ENCODE data around the gene SSTR3. TPM values are rescaled to one million over a fixed set of nuclear protein-coding genes. Genes with fewer than 3 reads are reported as not detected.

The SSTR3 gene
- total RNA-seq, result 10 to 100 TPM; 10.1 to 11.3 TPM

DNA sequence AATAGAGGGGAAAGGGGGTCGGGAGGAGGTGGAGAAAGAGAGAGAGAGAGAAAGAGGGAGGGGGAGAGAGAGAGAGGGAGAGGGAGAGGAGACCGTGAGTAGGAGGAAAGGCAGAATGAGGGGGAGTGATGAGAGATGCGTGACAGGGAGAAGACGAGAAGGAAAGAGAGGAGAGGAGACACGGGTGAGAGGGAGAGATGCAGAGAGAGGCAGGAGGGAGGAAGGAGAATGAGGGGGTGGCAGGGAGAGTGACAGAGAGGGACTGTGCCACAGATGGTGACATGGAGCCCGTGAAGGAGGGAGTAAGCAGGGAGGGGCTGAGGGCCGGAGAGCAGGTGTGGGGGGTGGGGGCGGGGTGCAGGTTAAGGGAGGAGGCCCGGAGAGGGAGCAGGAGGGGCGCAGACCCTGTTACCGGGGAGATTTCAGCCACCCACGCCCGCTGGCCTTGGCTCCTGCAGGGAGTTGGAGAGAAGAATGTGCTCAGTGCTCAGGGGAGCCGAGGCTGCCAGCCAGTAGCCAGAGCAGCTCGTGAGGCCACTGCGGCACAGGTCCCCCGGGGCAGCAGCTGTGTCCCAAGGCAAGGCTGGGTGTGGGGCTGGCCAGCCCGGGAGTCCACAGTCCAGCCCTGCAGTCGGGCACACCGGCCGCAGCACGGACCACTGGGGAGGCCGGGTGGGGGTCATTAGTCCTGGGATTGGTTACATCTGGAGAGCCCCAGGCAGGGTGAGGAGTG, at the start of gene SSTR3:
TSS of gene SSTR3 (minus strand) at position 304 of the 733 bp plus-strand sequence. CDS start 4,674 bp downstream, outside the sequence.
- no peaks in the 10 kb centered on the region for H3K9me3 Mint-ChIP-seq
- ATAC-seq (ENCODE audit: low read depth) (no peak), DNase-seq (peak; percentile 22)
- POLR2A ChIA-PET, result no interaction called here
- H3K27ac Mint-ChIP-seq, result no peak within 1 kb of the TSS
- H3K36me3 Mint-ChIP-seq, result peaks cover 22% of the 10 kb centered on the region
- peaks cover 24% of the 10 kb centered on the region for H3K4me1 Mint-ChIP-seq
- H3K27me3 Mint-ChIP-seq, result peaks cover 2% of the 10 kb centered on the region
- H3K4me3 Mint-ChIP-seq, result no peak within 1 kb of the TSS

DNA sequence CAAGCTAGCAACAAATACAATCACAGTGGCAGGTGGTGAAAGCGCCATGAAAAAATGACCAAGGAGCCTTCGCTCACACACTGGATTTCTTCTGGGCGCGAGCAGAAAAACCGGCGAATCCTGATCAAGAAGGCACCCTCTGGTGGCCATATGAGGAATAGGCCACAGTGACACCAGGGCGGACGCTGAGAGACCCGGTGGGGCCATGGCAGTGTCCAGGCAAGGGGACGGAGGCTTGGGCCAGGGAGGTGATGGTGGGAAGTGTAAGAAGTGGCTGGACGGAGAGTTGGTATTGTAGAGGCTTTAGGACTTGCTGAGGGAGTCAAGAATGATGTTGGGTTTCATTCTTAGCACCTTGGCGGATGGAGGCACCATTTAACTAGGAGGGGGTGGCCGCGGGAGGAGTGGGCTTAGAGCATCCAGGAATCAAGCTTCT, 48.6 kb upstream of the SSTR3 start:
- Mint-ChIP-seq H3K27ac (peak overlapping the region; percentile 39), H3K4me1 (peaks cover 21% of the 10 kb centered on the region), H3K4me3 (peak overlapping the region; percentile 41), H3K9me3 (peaks cover 9% of the 10 kb centered on the region), H3K36me3 (peaks cover 2% of the 10 kb centered on the region), H3K27me3 (peaks cover 7% of the 10 kb centered on the region)
- POLR2A ChIA-PET, result interaction anchor here (0.9 to 3.5 kb wide), 6 partner anchors 12 to 35 kb away, joined by 3 to 46 read pairs (median 8); partner anchors contain the start of gene RAC2
- DNase-seq (peak; percentile 68), ATAC-seq (ENCODE audit: low read depth) (peak; percentile 52)

DNA sequence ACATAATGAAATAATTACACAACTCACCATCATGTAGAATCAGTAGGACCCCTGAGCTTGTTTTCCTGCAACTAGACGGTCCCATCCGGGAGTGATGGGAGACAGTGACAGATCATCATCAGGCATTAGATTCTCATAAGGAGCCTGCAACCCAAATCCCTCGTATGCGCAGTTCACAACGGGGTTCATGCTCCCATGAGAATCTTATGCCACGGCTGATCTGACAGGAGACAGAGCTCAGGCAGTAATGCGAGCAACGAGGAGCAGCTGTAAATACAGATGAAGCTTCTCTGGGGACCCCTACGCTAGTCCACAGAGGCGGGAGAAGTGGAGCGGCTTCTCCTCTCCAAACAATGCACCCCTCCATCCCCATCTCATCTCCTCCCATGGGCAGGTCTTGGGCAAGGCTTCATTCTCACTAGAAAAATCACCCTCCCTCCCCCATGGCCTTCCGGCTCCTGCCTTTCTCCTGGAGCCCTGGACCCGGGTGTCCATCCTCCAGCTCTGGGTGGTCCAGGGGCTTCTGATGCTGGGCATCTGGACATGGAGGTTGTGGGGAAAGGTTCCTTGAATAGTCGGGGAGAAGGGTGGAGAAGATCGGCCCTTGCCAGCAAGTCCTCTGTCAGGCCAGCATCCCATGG, 48.0 kb upstream of the SSTR3 start:
- Mint-ChIP-seq H3K36me3 (no peaks in the 10 kb centered on the region), H3K4me1 (peaks cover 24% of the 10 kb centered on the region), H3K9me3 (peaks cover 9% of the 10 kb centered on the region), H3K4me3 (no peak overlapping the region), H3K27ac (no peak overlapping the region), H3K27me3 (peaks cover 7% of the 10 kb centered on the region)
- ATAC-seq (ENCODE audit: low read depth) (no peak), DNase-seq (peak; percentile 22)
- POLR2A ChIA-PET, result interaction anchor here (0.6 to 3.5 kb wide), 8 partner anchors 13 to 214 kb away, joined by 3 to 46 read pairs (median 6); partner anchors contain the start of gene RAC2

DNA sequence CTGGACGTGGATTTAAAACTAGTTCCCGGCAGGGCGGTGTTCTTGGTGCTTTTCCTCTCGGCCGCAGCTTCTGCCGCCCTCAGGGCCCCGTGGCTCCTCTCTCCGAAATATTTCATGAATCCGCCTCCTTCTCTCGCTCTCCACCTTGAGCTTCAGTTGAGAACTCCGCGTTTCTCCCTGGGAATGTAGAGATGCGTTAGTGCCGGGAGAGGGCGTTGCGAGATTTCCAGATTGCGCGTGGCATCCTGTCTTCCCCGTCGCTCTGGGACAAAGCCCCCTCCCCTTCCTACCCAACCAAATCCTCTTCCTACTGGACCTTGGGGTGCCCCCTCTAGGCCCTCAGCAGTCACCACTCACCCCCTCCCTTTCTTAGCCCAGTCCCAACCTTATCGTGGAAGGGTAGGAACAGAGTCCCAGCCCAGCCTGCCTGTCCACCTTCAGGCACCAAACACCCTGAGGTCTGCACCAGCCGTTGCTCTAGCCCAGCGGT, 47.3 kb upstream of the SSTR3 start:
- POLR2A ChIA-PET, result interaction anchor here (0.6 to 3.5 kb wide), 5 partner anchors 16 to 213 kb away, joined by 4 to 46 read pairs (median 9); partner anchors contain the start of gene RAC2
- peaks cover 26% of the 10 kb centered on the region for H3K4me1 Mint-ChIP-seq
- ATAC-seq (ENCODE audit: low read depth) (peak; percentile 34), DNase-seq (peak; percentile 35)
- peaks cover 7% of the 10 kb centered on the region for H3K27me3 Mint-ChIP-seq
- H3K36me3 Mint-ChIP-seq, result no peaks in the 10 kb centered on the region
- H3K9me3 Mint-ChIP-seq, result peaks cover 8% of the 10 kb centered on the region
- H3K27ac Mint-ChIP-seq, result peak overlapping the region; percentile 54
- H3K4me3 Mint-ChIP-seq, result peak overlapping the region; percentile 21

DNA sequence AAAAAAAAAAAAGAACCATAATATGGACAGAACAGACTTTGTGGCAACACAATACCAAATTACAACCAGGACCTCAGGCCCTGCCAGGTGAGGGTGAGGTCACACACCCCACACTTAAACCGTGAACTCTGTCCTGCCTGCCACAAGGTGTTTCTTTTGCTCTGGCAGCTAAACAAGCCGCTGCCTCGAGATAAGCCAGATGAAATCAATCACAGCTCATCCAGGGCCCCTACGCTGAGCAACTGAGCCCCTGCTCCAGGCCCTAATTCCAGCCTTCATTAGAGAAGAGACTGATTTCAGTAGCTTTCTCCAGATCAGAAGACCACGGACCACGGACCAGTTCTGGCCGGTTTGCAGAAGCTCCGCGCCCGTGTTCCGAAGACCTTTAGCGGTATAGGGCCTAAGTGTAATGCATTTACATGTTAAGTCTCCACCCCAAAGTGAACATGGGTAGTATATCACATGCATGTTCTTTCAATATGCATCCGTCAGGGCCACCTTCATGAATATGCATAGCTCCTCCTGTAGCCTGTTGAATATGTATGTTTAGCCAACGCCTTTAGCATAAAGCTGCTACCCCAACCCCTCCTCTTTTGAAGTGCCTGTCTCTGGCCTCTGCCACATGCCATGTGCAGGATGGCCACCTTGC, 46.6 kb upstream of the SSTR3 start:
- no peak for ATAC-seq (ENCODE audit: low read depth)
- POLR2A ChIA-PET, result interaction anchor here (2.3 to 3.5 kb wide), 2 partner anchors 15 to 19 kb away, joined by 9 to 46 read pairs; partner anchors contain the start of gene RAC2
- no peak overlapping the region for H3K27ac Mint-ChIP-seq

DNA sequence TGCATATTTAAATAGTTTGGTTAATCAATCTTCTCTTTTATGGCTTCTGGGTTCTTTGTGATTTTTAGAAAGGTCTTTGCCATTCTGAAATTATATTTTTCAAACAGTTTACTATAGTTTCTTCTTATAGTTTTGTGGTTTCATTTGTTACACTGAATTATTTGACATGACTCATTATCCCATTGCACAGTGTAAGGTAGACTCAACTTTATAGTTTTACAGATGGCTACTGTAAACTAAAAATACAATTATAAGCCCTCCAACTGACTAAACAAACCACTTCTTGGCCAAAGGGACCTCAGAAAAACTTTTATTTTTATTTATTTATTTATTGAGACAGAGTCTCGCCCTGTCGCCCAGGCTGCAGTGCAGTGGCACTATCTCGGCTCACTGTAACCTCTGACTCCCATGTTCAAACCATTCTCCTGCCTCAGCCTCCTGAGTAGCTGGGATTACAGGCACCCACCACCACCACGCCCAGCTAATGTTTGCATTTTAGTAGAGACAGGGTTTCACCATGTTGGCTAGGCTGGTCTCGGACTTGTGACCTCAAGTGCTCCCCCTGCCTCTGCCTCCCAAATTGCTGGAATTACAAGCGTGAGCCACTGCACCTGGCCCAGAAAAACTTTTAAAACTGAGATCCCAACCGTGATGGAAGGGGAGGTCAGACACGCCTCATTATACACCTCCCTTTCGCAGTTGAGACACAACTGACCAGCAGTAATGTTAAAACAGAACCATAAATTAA, 45.9 kb upstream of the SSTR3 start:
- no peak overlapping the region for H3K27ac Mint-ChIP-seq
- H3K9me3 Mint-ChIP-seq, result no peaks in the 10 kb centered on the region
- no peak overlapping the region for H3K4me3 Mint-ChIP-seq
- DNase-seq (no peak), ATAC-seq (ENCODE audit: low read depth) (no peak)
- peaks cover 9% of the 10 kb centered on the region for H3K27me3 Mint-ChIP-seq
- H3K4me1 Mint-ChIP-seq, result peaks cover 30% of the 10 kb centered on the region
- H3K36me3 Mint-ChIP-seq, result no peaks in the 10 kb centered on the region
- POLR2A ChIA-PET, result interaction anchor here (3.5 kb wide), 1 partner anchor 15 kb away, joined by 46 read pairs; the partner anchor contains the start of gene RAC2

More for the DNA sequence above, 46.6 kb upstream of the SSTR3 start:
- peaks cover 2% of the 10 kb centered on the region for H3K9me3 Mint-ChIP-seq
- H3K27me3 Mint-ChIP-seq, result peaks cover 9% of the 10 kb centered on the region
- peaks cover 27% of the 10 kb centered on the region for H3K4me1 Mint-ChIP-seq
- peak; percentile 15 for DNase-seq
- no peak overlapping the region for H3K4me3 Mint-ChIP-seq
- no peaks in the 10 kb centered on the region for H3K36me3 Mint-ChIP-seq

DNA sequence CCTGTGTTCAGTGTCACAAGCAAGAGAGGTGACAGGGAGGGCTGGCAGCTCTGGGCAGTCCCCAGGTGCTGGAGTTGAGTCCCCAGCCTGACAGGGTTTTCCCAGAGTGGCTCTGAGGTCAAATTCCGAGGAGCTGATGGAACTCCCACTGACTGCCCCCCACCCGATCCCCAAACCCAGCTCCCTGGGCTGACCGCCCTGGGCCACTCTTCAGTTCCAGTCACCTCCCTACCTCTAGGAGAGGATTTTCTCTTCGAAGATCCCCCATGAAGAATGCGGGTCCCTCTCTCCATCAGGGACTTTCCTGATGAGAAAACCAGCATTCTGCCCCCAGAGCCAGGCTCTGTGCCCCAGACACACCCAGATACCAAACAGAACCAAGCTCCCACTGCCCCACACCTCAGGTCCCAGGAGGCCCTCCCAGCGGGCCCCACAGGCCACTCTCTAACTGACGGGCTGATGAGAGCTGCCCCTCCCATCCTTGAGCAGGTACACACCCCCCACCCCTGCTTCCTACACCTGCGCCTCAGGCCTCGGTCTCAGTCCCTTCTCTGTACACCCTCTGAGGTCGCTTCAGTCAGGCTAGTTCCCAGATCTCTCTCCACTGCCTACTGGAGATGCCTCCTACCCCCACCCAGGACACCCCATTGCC, 43.9 kb upstream of the SSTR3 start:
- Mint-ChIP-seq H3K27ac (no peak overlapping the region), H3K9me3 (no peaks in the 10 kb centered on the region), H3K4me3 (no peak overlapping the region), H3K27me3 (peaks cover 9% of the 10 kb centered on the region), H3K4me1 (peaks cover 31% of the 10 kb centered on the region), H3K36me3 (no peaks in the 10 kb centered on the region)
- DNase-seq (peak; percentile 20), ATAC-seq (ENCODE audit: low read depth) (no peak)
- POLR2A ChIA-PET, result interaction anchor here (0.7 to 2.4 kb wide), 4 partner anchors 11 to 54 kb away, joined by 3 to 9 read pairs (median 6); partner anchors contain the start of gene RAC2

DNA sequence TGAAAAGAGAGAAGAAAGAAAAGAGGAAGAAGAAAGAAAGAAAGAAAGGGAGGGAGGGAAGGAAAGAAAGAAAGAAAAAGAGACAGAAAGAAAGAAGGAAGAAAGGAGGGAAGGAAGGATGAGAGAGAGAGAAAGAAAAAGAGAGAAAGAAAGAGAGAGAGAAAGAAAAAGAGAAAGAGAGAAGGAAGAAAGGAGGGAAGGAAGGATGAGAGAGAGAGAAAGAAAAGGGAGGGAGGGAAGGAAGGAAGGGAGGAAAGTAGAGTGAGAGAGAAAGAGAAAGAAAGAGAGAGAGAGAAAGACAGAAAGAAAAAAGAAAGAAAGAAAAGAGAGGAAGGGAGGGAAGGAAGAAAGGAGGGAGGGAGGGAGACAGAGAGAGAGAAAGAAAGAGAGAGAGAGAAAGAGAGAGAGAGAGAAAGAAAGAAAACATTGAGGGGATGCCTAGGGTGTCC, 43.3 kb upstream of the SSTR3 start:
- POLR2A ChIA-PET, result interaction anchor here (0.7 to 2.4 kb wide), 3 partner anchors 11 to 54 kb away, joined by 3 to 9 read pairs (median 7); partner anchors contain the start of gene RAC2
- Mint-ChIP-seq H3K36me3 (no peaks in the 10 kb centered on the region), H3K9me3 (no peaks in the 10 kb centered on the region), H3K27me3 (peaks cover 9% of the 10 kb centered on the region), H3K27ac (no peak overlapping the region), H3K4me1 (peaks cover 25% of the 10 kb centered on the region), H3K4me3 (no peak overlapping the region)
- no peak for ATAC-seq (ENCODE audit: low read depth)
- DNase-seq, result no peak

DNA sequence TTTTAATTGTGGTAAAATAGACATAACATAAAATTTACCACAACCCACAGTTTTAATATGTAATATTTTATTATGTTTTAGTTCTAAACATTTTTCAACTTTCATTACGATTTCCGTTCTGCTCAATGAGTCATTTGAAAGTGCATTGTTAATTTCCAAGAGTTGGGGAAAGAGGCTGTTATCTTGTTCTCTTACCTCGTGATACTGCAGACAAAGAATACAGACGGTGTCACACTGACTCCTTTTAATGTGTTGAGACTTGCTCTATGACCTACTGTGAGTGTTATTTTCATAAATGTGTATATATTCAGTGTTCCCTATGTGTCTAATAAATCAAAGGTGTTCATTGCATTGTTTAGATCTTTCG, 42.6 kb upstream of the SSTR3 start:
- no peak overlapping the region for H3K27ac Mint-ChIP-seq
- H3K4me1 Mint-ChIP-seq, result peaks cover 23% of the 10 kb centered on the region
- no peaks in the 10 kb centered on the region for H3K9me3 Mint-ChIP-seq
- peaks cover 9% of the 10 kb centered on the region for H3K27me3 Mint-ChIP-seq
- no peak overlapping the region for H3K4me3 Mint-ChIP-seq
- H3K36me3 Mint-ChIP-seq, result no peaks in the 10 kb centered on the region
- POLR2A ChIA-PET, result interaction anchor here (1.9 to 2.4 kb wide), 2 partner anchors 10 to 13 kb away, joined by 7 to 9 read pairs; partner anchors contain the start of gene RAC2
- ATAC-seq (ENCODE audit: low read depth), result no peak
- no peak for DNase-seq

DNA sequence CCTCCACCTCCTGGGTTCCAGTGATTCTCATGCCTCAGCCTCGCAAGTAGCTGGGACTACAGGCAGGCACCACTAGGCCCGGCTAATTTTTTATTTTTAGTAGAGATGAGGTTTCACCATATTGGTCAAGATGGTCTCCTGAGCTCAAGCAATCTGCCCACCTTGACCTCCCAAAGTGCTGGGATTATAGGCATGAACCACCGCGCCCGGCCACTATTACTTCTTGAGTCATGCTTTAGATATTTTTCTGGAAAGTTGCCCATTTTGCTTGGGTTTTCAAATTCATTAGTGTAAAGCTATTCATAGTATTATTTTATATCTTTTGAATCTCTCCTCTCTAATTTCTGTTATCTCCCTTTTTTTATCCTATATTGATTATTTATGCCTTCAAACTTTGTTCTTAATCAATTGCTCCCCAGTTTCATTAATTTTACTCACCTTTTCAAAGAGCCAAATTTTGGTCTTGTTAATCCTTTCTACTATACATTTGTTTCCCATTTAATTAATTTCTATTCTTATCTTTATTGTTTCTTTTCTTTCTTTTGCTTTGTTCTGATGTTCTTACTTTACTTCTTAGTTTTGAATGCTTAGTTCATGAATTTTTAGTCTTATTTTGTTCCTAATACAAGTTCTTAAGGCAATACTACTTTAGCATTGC, 42.1 kb upstream of the SSTR3 start:
- Mint-ChIP-seq H3K36me3 (no peaks in the 10 kb centered on the region), H3K27me3 (peaks cover 9% of the 10 kb centered on the region), H3K4me3 (no peak overlapping the region), H3K9me3 (no peaks in the 10 kb centered on the region), H3K27ac (no peak overlapping the region), H3K4me1 (peaks cover 19% of the 10 kb centered on the region)
- DNase-seq, result no peak
- no peak for ATAC-seq (ENCODE audit: low read depth)
- POLR2A ChIA-PET, result interaction anchor here (0.7 to 2.4 kb wide), 2 partner anchors 9 to 92 kb away, joined by 4 to 9 read pairs; partner anchors contain the start of gene RAC2

DNA sequence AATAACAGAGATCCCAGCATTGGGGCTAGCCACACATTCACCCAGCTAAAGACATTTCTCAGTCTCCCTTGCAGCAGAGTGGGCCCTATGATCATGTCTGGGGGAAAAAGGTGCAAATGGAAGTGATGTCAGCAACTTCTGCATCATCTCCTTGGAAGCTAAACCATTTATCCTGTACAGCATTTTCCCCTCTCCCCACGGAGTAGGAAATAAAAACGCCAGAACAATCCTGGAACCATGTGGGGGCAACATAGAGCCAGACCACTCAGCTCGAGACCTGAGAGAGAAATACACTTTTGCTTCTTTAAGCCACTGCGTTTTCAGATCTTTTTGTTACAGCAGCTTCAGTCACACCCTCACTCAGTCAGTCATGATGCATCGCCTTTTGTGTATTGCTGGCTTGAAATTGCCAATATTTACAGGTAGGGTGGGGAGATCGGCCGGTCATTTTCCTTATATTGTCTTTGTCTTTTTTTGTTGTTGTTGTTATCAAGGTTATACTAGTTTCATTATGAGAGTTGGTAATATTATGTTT, 40.9 kb upstream of the SSTR3 start:
- DNase-seq, result no peak
- no peaks in the 10 kb centered on the region for H3K36me3 Mint-ChIP-seq

More for the DNA sequence above, 40.9 kb upstream of the SSTR3 start:
- Mint-ChIP-seq H3K4me1 (peaks cover 18% of the 10 kb centered on the region), H3K4me3 (no peak overlapping the region), H3K9me3 (no peaks in the 10 kb centered on the region), H3K27me3 (peaks cover 9% of the 10 kb centered on the region), H3K27ac (no peak overlapping the region)
- POLR2A ChIA-PET, result interaction anchor here (0.7 to 0.9 kb wide), 2 partner anchors 9 to 25 kb away, joined by 3 read pairs; partner anchors contain the start of gene RAC2
- no peak for ATAC-seq (ENCODE audit: low read depth)
